GM19238 (cell line): Measurements from ENCODE around the gene GULP1.

Source experiments
- DNase-seq: peaks from one replicate; pipeline ENCODE4 v3.0.0; 2011; ENCODE audit warnings: low spot score; ENCODE audit not compliant: insufficient read length

GULP1 gene

GRCh38 chr2:188367164-188367563, 75.5 kb downstream of the GULP1 start:
- DNase-seq, result no peak

GRCh38 chr2:188369365-188369764, 77.7 kb downstream of the GULP1 start:
- peak; percentile 1 for DNase-seq

- DNase-seq, result no peak
Observed at GRCh38 chr2:188378371-188378950, 86.8 kb downstream of the GULP1 start.

- no peak for DNase-seq
Observed at GRCh38 chr2:188379748-188380147, 88.1 kb downstream of the GULP1 start.

GRCh38 chr2:188380280-188380679, 88.6 kb downstream of the GULP1 start:
- no peak for DNase-seq

- no peak for DNase-seq
Observed at GRCh38 chr2:188381614-188382013, 89.9 kb downstream of the GULP1 start.

GRCh38 chr2:188382107-188382506, 90.4 kb downstream of the GULP1 start:
- DNase-seq, result no peak

- DNase-seq, result no peak
Observed at GRCh38 chr2:188383158-188383557, 91.5 kb downstream of the GULP1 start.

- no peak for DNase-seq
Observed at GRCh38 chr2:188385857-188386256, 94.2 kb downstream of the GULP1 start.

GRCh38 chr2:188388831-188389230, 97.2 kb downstream of the GULP1 start:
- DNase-seq, result no peak

- no peak for DNase-seq
Observed at GRCh38 chr2:188391354-188391753, 99.7 kb downstream of the GULP1 start.

GRCh38 chr2:188394931-188395472, 103.3 kb downstream of the GULP1 start:
- DNase-seq, result no peak

- DNase-seq, result no peak
Observed at GRCh38 chr2:188395903-188396689, 104.4 kb downstream of the GULP1 start.

GRCh38 chr2:188399159-188399558, 107.5 kb downstream of the GULP1 start:
- no peak for DNase-seq

GRCh38 chr2:188403676-188404075, 112.0 kb downstream of the GULP1 start:
- DNase-seq, result no peak

GRCh38 chr2:188404341-188405004, 112.8 kb downstream of the GULP1 start:
- no peak for DNase-seq

- no peak for DNase-seq
Observed at GRCh38 chr2:188406414-188406813, 114.7 kb downstream of the GULP1 start.

GRCh38 chr2:188410504-188411235, 119.0 kb downstream of the GULP1 start:
- no peak for DNase-seq

- DNase-seq, result no peak
Observed at GRCh38 chr2:188412190-188412589, 120.5 kb downstream of the GULP1 start.

- no peak for DNase-seq
Observed at GRCh38 chr2:188414411-188414810, 122.7 kb downstream of the GULP1 start.

GRCh38 chr2:188414869-188415753, 123.4 kb downstream of the GULP1 start:
- DNase-seq, result no peak
